Uterus (tissue), 4 donors: ENCODE results near the gene A2ML1. TPM values are rescaled to one million over a fixed set of nuclear protein-coding genes. Genes with fewer than 3 reads are reported as not detected.

ENCODE experiments used
- DNase-seq, 2 donors: peaks; one replicate each; pipeline ENCODE4 v3.0.0-alpha.2; 2019 to 2020
- H3K27ac ChIP-seq, 2 donors: fragments of 200-600 bp; sonication (generic); 1 replicate in 1 of 2; 2 replicates in 1 of 2; pipeline ENCODE4 v1.5.1; 2016 to 2018
- H3K27me3 ChIP-seq, 2 donors: fragments of 200-600 bp; sonication (generic); one replicate each; pipeline ENCODE4 v1.5.1; 2018 to 2019; ENCODE audit warnings: control low read depth in 1 of 2
- H3K36me3 ChIP-seq, 2 donors: fragments of 200-600 bp; sonication (generic); one replicate each; pipeline ENCODE4 v1.5.1; 2019; ENCODE audit warnings: control low read depth in 1 of 2
- H3K4me1 ChIP-seq, 2 donors: fragments of 200-600 bp; sonication (generic); one replicate each; pipeline ENCODE4 v1.5.1; 2018 to 2019; ENCODE audit warnings: control low read depth in 1 of 2
- H3K4me3 ChIP-seq, 2 donors: fragments of 200-600 bp; sonication (generic); 1 replicate in 1 of 2; 2 replicates in 1 of 2; pipeline ENCODE4 v1.5.1; 2018 to 2019; ENCODE audit warnings: mild to moderate bottlenecking in 1 of 2
- H3K9me3 ChIP-seq, 2 donors: fragments of 200-600 bp; sonication (generic); one replicate each; pipeline ENCODE4 v1.5.1; 2019; ENCODE audit warnings: control low read depth in 1 of 2
- POLR2A ChIP-seq, 2 donors: fragments of 450-650 bp; IDR thresholded peaks; one replicate each; pipeline ENCODE4 v1.6.1; 2016; ENCODE audit warnings: antibody characterized with exemption in 2 of 2, mild to moderate bottlenecking in 1 of 2, moderate library complexity in 1 of 2
- intact Hi-C: fragments of 100-400 bp; cut with DNase I; formaldehyde crosslinking; loops from one replicate; pipeline ENCODE4 v1.15.1; 2023; ENCODE audit warnings: low total_unique reads
- total RNA-seq, 4 donors: library from RNA; depleted of rRNA in 3 of 4; stranded (reverse); fragments of >200 nt in 3 of 4; gene quantifications; one replicate each; pipeline versions ENCODE4 v1.1.0 to v1.2.4, GENCODE V29; 2014 to 2023
- TF ChIP-seq, protein P1 (sequence below), 4 experiments: fragments of 200-600 bp in 2 of 4; fragments of 450-650 bp in 2 of 4; sonication (generic) in 2 of 4; IDR thresholded peaks; one replicate each; pipeline ENCODE4 v1.5.1; 2016 to 2019; ENCODE audit warnings: antibody characterized with exemption in 4 of 4, mild to moderate bottlenecking in 2 of 4, moderate library complexity in 1 of 4
- donor health status: DM: yes; HTN: yes; CAD: no.

The A2ML1 gene
- total RNA-seq, 4 donors from 2014 or later = 1.0 to 1.5 TPM; not detected in 2

DNA sequence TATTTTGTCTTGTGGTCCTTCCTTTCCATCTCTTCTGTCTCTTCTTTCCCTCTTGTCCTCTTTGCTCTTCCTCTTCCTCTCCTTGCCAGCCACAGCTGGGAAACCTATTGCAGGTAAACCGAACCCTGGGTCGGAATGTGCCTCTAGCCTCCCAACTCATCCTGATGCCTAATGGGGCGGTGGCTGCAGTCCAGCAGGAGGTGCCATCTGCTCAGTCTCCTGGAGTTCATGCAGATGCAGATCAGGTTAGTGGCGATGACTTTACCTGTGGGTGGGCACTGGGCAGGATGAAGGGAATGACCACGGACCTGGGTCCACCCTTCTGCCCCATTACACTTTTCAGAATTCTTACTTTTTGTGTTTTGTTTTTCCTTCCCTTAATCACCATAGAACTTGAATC, 100.1 kb downstream of the A2ML1 start:
- no peaks in the 10 kb centered on the region for H3K27me3 ChIP-seq

More for the DNA sequence above, 100.1 kb downstream of the A2ML1 start:
- TF ChIP-seq, protein P1, sequence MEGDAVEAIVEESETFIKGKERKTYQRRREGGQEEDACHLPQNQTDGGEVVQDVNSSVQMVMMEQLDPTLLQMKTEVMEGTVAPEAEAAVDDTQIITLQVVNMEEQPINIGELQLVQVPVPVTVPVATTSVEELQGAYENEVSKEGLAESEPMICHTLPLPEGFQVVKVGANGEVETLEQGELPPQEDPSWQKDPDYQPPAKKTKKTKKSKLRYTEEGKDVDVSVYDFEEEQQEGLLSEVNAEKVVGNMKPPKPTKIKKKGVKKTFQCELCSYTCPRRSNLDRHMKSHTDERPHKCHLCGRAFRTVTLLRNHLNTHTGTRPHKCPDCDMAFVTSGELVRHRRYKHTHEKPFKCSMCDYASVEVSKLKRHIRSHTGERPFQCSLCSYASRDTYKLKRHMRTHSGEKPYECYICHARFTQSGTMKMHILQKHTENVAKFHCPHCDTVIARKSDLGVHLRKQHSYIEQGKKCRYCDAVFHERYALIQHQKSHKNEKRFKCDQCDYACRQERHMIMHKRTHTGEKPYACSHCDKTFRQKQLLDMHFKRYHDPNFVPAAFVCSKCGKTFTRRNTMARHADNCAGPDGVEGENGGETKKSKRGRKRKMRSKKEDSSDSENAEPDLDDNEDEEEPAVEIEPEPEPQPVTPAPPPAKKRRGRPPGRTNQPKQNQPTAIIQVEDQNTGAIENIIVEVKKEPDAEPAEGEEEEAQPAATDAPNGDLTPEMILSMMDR (IDR thresholded peaks at IDR 0.05) = no peak
- no peak for TF ChIP-seq POLR2A (IDR thresholded peaks at IDR 0.05)
- Histone ChIP-seq H3K4me3 (no peak overlapping the region), H3K9me3 (no peaks in the 10 kb centered on the region), H3K4me1 (no peaks in the 10 kb centered on the region), H3K27ac (no peak overlapping the region), H3K36me3 (no peaks in the 10 kb centered on the region)
- no peak for DNase-seq
- intact Hi-C loops = no loop called here

Other genes starting within 250 kb of the A2ML1 start
- under 1 TPM in 1 of 4 donors, not detected in 3; 0.41 TPM for gene AICDA, start 209.8 kb upstream of the A2ML1 start, total RNA-seq
- 100 to 1,000 TPM in 3 of 4 donors, 10 to 100 TPM in 1; 36.8 to 259 (median 151) TPM for gene MFAP5, start 159.8 kb upstream of the A2ML1 start, total RNA-seq
- 100 to 1,000 TPM in 2 of 4 donors, 10 to 100 TPM in 2; 25.6 to 155 (median 93.4) TPM for gene RIMKLB, start 124.6 kb upstream of the A2ML1 start, total RNA-seq
- 10 to 100 TPM; 27.7 to 82.0 (median 53.7) TPM for gene PHC1, start 91.9 kb downstream of the A2ML1 start, total RNA-seq
- 100 to 1,000 TPM in 1 of 4 donors, 10 to 100 TPM in 3; 45.9 to 128 (median 75.4) TPM for gene M6PR, start 127.0 kb downstream of the A2ML1 start, total RNA-seq
- 1 to 10 TPM in 2 of 4 donors, under 1 TPM in 1, not detected in 1; 0.26 to 5.1 (median 1.5) TPM for gene KLRG1, start 166.9 kb downstream of the A2ML1 start, total RNA-seq